Caco-2 (cell line): ENCODE data around the gene EMSY. TPM values are rescaled to one million over a fixed set of nuclear protein-coding genes. Genes with fewer than 3 reads are reported as not detected.
"Not testable (repeated sequence)": the region's sequence is repeated elsewhere in the genome, so short reads cannot be mapped to it uniquely, and the experiment has no call there.

Experiments used
- BruUV-seq: library from RNA; stranded (reverse); fragments of 400-500 nt; replicated peaks from 2 replicates; lab custom pipeline; 2021; lab: Mats Ljungman, UMichigan
- CTCF ChIA-PET: fragments of 300-600 bp; sonication (Branson Sonifier 250); formaldehyde crosslinking; loops from one replicate; lab custom pipeline; 2022; ENCODE audit warnings: antibody characterized with exemption; lab: Charles Lee
- POLR2A ChIA-PET: fragments of 300-600 bp; sonication (Branson Sonifier 250); formaldehyde crosslinking; loops from one replicate; lab custom pipeline; 2022; ENCODE audit warnings: antibody characterized with exemption; lab: Charles Lee
- DNase-seq, 2 experiments: peaks; one replicate each; pipeline versions ENCODE4 v3.0.0 to v3.0.0-alpha.2; 2020 to 2022
- H3K27me3 ChIP-seq: replicated peaks from 2 replicates; pipeline ENCODE4 v1.6.0; 2011; ENCODE audit warnings: low read length; ENCODE audit not compliant: control insufficient read depth, insufficient read depth
- H3K36me3 ChIP-seq: 2 replicates; pipeline ENCODE4 v1.5.1; 2011; ENCODE audit warnings: low read length; ENCODE audit not compliant: control insufficient read depth, insufficient read depth
- H3K4me1 ChIP-seq: fragments of 250-450 bp; sonication (Bioruptor Pico); 2 replicates; pipeline ENCODE4 v1.5.1; 2020; ENCODE audit warnings: mild to moderate bottlenecking
- H3K4me3 ChIP-seq: 2 replicates; pipeline ENCODE4 v1.5.1; 2011; ENCODE audit warnings: low read depth, mild to moderate bottlenecking, control low read depth, low read length
- H3K9me3 ChIP-seq: fragments of 250-450 bp; sonication (Bioruptor Pico); 2 replicates; pipeline ENCODE4 v1.5.1; 2020; ENCODE audit warnings: mild to moderate bottlenecking, moderate library complexity
- H3K27ac Mint-ChIP-seq: one replicate; pipeline ENCODE4 v1.8.0; 2022; ENCODE audit warnings: mixed read lengths; ENCODE audit not compliant: unreplicated experiment
- H3K27me3 Mint-ChIP-seq: one replicate; pipeline ENCODE4 v1.8.0; 2022; ENCODE audit warnings: mixed read lengths; ENCODE audit not compliant: insufficient read depth, unreplicated experiment
- H3K36me3 Mint-ChIP-seq: one replicate; pipeline ENCODE4 v1.8.0; 2022; ENCODE audit warnings: mild to moderate bottlenecking, mixed read lengths; ENCODE audit not compliant: insufficient read depth, unreplicated experiment
- H3K4me1 Mint-ChIP-seq: one replicate; pipeline ENCODE4 v1.8.0; 2022; ENCODE audit warnings: low read depth, mixed read lengths; ENCODE audit not compliant: unreplicated experiment
- H3K4me3 Mint-ChIP-seq: one replicate; pipeline ENCODE4 v1.8.0; 2022; ENCODE audit warnings: mild to moderate bottlenecking, moderate library complexity, mixed read lengths; ENCODE audit not compliant: unreplicated experiment
- H3K9me3 Mint-ChIP-seq: one replicate; pipeline ENCODE4 v1.8.0; 2022; ENCODE audit warnings: mixed read lengths; ENCODE audit not compliant: unreplicated experiment
- CTCF ChIP-seq, 2 experiments: fragments of 200-600 bp in 1 of 2; IDR thresholded peaks; 1 replicate in 1 of 2; 2 replicates in 1 of 2; pipeline versions ENCODE4 v1.5.1 to v1.8.0; 2011 to 2022; ENCODE audit warnings: antibody characterized with exemption in 1 of 2, control low read depth in 1 of 2, inconsistent platforms in 1 of 2, low read depth in 1 of 2, low read length in 1 of 2, mild to moderate bottlenecking in 1 of 2, moderate library complexity in 1 of 2; ENCODE audit not compliant: insufficient read depth in 1 of 2, severe bottlenecking in 1 of 2, unreplicated experiment in 1 of 2
- intact Hi-C: fragments of 100-400 bp; cut with micrococcal nuclease; formaldehyde crosslinking; loops from one replicate; pipeline ENCODE4 v1.10.0; 2022; ENCODE audit not compliant: unreplicated experiment
- total RNA-seq: library from RNA; stranded (reverse); gene quantifications from 2 replicates; pipeline ENCODE4 v1.2.3, GENCODE V29; 2022

Gene EMSY
- total RNA-seq, 1 experiment from 2014 or later: 43.6 TPM

GRCh38 chr11:76567261-76567660 lies 122.4 kb downstream of the EMSY start:
- CTCF ChIA-PET: no interaction called here

GRCh38 chr11:76568139-76568538 lies 123.3 kb downstream of the EMSY start:
- Histone ChIP-seq H3K9me3 (0 out of 2 replicates have a peak, but pooled peaks cover 2% of the 10 kb centered on the region), H3K4me3 (no peak overlapping the region), H3K27me3 (no peaks in the 10 kb centered on the region), H3K4me1 (peaks cover 21% of the 10 kb centered on the region), H3K36me3 (no peaks in the 10 kb centered on the region)
- intact Hi-C loops: no loop called here
- DNase-seq: no peak
- ChIA-PET CTCF (no interaction called here), POLR2A (no interaction called here)
- Mint-ChIP-seq H3K36me3 (no peaks in the 10 kb centered on the region), H3K4me3 (no peak overlapping the region), H3K27me3 (no peaks in the 10 kb centered on the region), H3K4me1 (peaks cover 17% of the 10 kb centered on the region), H3K27ac (no peak overlapping the region), H3K9me3 (peaks cover 9% of the 10 kb centered on the region)
- no TSS peak for BruUV-seq
- TF ChIP-seq CTCF (IDR thresholded peaks at IDR 0.05; ENCODE audit: insufficient read depth in 1 of 2, low read depth in 1 of 2, low read length in 1 of 2, severe bottlenecking in 1 of 2, unreplicated experiment in 1 of 2): no peak

More at GRCh38 chr11:76567261-76567660, 122.4 kb downstream of the EMSY start:
- intact Hi-C loops: no loop called here
- H3K4me3 Mint-ChIP-seq: no peak overlapping the region
- peaks cover 11% of the 10 kb centered on the region for H3K4me1 Mint-ChIP-seq
- no peaks in the 10 kb centered on the region for H3K27me3 Mint-ChIP-seq
- DNase-seq: no peak
- TF ChIP-seq CTCF (IDR thresholded peaks at IDR 0.05; ENCODE audit: insufficient read depth in 1 of 2, low read depth in 1 of 2, low read length in 1 of 2, severe bottlenecking in 1 of 2, unreplicated experiment in 1 of 2): no peak
- no peaks in the 10 kb centered on the region for H3K36me3 ChIP-seq
- no peak overlapping the region for H3K4me3 ChIP-seq
- H3K27ac Mint-ChIP-seq: no peak overlapping the region
- H3K9me3 Mint-ChIP-seq: peaks cover 9% of the 10 kb centered on the region
- peaks cover 13% of the 10 kb centered on the region for H3K4me1 ChIP-seq
- no peaks in the 10 kb centered on the region for H3K27me3 ChIP-seq
- POLR2A ChIA-PET: no interaction called here
- H3K9me3 ChIP-seq: 0 out of 2 replicates have a peak, but pooled peaks cover 2% of the 10 kb centered on the region
- H3K36me3 Mint-ChIP-seq: no peaks in the 10 kb centered on the region
- no TSS peak for BruUV-seq

GRCh38 chr11:76568621-76569020 lies 123.8 kb downstream of the EMSY start:
- Histone ChIP-seq H3K4me3 (no peak overlapping the region), H3K9me3 (0 out of 2 replicates have a peak, but pooled peaks cover 2% of the 10 kb centered on the region), H3K4me1 (peaks cover 25% of the 10 kb centered on the region), H3K36me3 (no peaks in the 10 kb centered on the region), H3K27me3 (no peaks in the 10 kb centered on the region)
- Mint-ChIP-seq H3K36me3 (no peaks in the 10 kb centered on the region), H3K27ac (no peak overlapping the region), H3K27me3 (no peaks in the 10 kb centered on the region), H3K4me1 (peaks cover 22% of the 10 kb centered on the region), H3K4me3 (no peak overlapping the region), H3K9me3 (peaks cover 9% of the 10 kb centered on the region)
- BruUV-seq: no TSS peak
- ChIA-PET CTCF (interaction anchor here (0.9 kb wide), 1 partner anchor 112 kb away, joined by 3 read pairs; no protein-coding TSS in a partner anchor), POLR2A (no interaction called here)
- TF ChIP-seq CTCF (IDR thresholded peaks at IDR 0.05; ENCODE audit: insufficient read depth in 1 of 2, low read depth in 1 of 2, low read length in 1 of 2, severe bottlenecking in 1 of 2, unreplicated experiment in 1 of 2): no peak
- intact Hi-C loops: no loop called here
- no peak for DNase-seq

- H3K27me3 Mint-ChIP-seq, BruUV-seq, H3K36me3 ChIP-seq, H3K27ac Mint-ChIP-seq, H3K9me3 Mint-ChIP-seq, H3K4me3 Mint-ChIP-seq, DNase-seq, H3K4me3 ChIP-seq, H3K27me3 ChIP-seq, H3K36me3 Mint-ChIP-seq, H3K9me3 ChIP-seq: not testable (repeated sequence)
- peaks cover 56% of the 10 kb centered on the region for H3K4me1 ChIP-seq
- POLR2A ChIA-PET: interaction anchor here (1.0 kb wide), 1 partner anchor 211 kb away, joined by 3 read pairs; the partner anchor contains the start of gene TSKU
- intact Hi-C loops: loop anchor here (5.0 kb wide), 1 partner anchor 100 kb away; the partner anchor contains the start of gene LRRC32
- CTCF ChIA-PET: interaction anchor here (0.6 to 0.7 kb wide), 3 partner anchors 95 to 109 kb away, joined by 3 to 4 read pairs (median 3); no protein-coding TSS in a partner anchor
- peaks cover 54% of the 10 kb centered on the region for H3K4me1 Mint-ChIP-seq
These were observed 127.5 kb downstream of the EMSY start for GRCh38 chr11:76572181-76572875.
